BJ (cell line): Measurements from ENCODE around the gene HOXA3. TPM values are rescaled to one million over a fixed set of nuclear protein-coding genes. Genes with fewer than 3 reads are reported as not detected.

Experiments used
- CTCF ChIA-PET: fragments of 350-600 bp; formaldehyde crosslinking; extraction: SDS; loops from one replicate; lab custom pipeline; 2021; ENCODE audit warnings: antibody characterized with exemption, inconsistent platforms; lab: Yijun Ruan, JAX
- POLR2A ChIA-PET: fragments of 300-600 bp; sonication (Branson Sonifier 250); formaldehyde crosslinking; extraction: SDS; loops from one replicate; lab custom pipeline; 2021; ENCODE audit warnings: antibody characterized with exemption; lab: Charles Lee
- DNase-seq: peaks from one replicate; pipeline ENCODE4 v3.0.0-alpha.2; 2011; ENCODE audit warnings: low read depth
- H3K27me3 ChIP-seq: 2 replicates; pipeline ENCODE4 v1.6.0; 2011; ENCODE audit warnings: low read length; ENCODE audit not compliant: control insufficient read depth, insufficient read depth
- H3K36me3 ChIP-seq: 2 replicates; pipeline ENCODE4 v1.5.1; 2011; ENCODE audit warnings: low read length; ENCODE audit not compliant: control insufficient read depth, insufficient read depth
- H3K4me3 ChIP-seq: 2 replicates; pipeline ENCODE4 v1.5.1; 2011; ENCODE audit warnings: low read depth, mild to moderate bottlenecking, control low read depth, low read length
- CTCF ChIP-seq: IDR thresholded peaks from 2 replicates; pipeline ENCODE4 v1.5.1; 2011; ENCODE audit warnings: low read depth, mild to moderate bottlenecking, control low read depth, inconsistent platforms, low read length, moderate library complexity; ENCODE audit not compliant: insufficient read depth
- polyA plus RNA-seq: library from polyadenylated mRNA; depleted of rRNA; stranded (reverse); fragments of >200 nt; gene quantifications from 2 replicates; pipeline ENCODE4 v1.2.3, GENCODE V29; 2011

Gene HOXA3
- polyA plus RNA-seq, 1 experiment: 0.15 TPM

DNA sequence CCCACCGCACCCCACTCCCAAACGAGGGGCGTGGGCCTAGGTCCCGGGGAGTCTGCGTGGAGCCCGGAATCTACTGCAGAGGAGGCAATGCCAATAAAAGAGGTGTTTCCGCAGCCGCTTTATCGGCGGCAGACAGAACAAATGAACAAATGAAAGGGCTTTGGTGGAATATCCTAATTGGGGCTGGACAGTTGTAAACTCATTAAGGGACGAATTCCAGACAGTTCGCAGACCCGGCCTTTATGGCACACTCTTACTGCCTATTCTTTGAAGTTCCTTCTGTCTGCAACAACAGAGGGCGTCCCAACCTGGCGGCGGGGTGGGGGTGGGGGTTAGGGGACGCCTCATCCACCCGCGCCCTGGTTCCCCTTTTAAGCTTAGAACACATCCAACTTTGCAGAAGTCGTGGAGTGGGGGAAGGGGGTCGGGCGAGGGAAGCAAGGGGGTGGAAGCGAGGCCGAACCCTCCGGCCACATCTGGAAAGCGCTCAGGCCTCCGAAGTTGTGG lies 8.9 kb upstream of the HOXA3 start:
- POLR2A ChIA-PET: interaction anchor here (0.6 kb wide), 2 partner anchors 31 to 34 kb away, joined by 3 to 12 read pairs; no protein-coding TSS in a partner anchor
- CTCF ChIA-PET: interaction anchor here (0.6 to 4.0 kb wide), 32 partner anchors 10 to 1268 kb away, joined by 3 to 74 read pairs (median 4); partner anchors contain the start of genes HOXA10, HOXA3 and HOXA5
- no peak for TF ChIP-seq CTCF
- DNase-seq: no peak
- no peaks in the 10 kb centered on the region for H3K27me3 ChIP-seq
- peaks cover 14% of the 10 kb centered on the region for H3K36me3 ChIP-seq
- H3K4me3 ChIP-seq: peak overlapping the region; percentile 72

- CTCF ChIA-PET: interaction anchor here (0.6 to 4.0 kb wide), 32 partner anchors 10 to 1268 kb away, joined by 3 to 74 read pairs (median 4); partner anchors contain the start of genes HOXA10, HOXA3 and HOXA5
- TF ChIP-seq CTCF: peak; percentile 98
- Histone ChIP-seq H3K27me3 (no peaks in the 10 kb centered on the region), H3K36me3 (peaks cover 14% of the 10 kb centered on the region), H3K4me3 (peak overlapping the region; percentile 72)
- POLR2A ChIA-PET: interaction anchor here (0.6 kb wide), 2 partner anchors 32 to 35 kb away, joined by 3 to 12 read pairs; no protein-coding TSS in a partner anchor
- DNase-seq: no peak
These were observed 8.3 kb upstream of the HOXA3 start for GRCh38 chr7:27160546-27161213.

DNA sequence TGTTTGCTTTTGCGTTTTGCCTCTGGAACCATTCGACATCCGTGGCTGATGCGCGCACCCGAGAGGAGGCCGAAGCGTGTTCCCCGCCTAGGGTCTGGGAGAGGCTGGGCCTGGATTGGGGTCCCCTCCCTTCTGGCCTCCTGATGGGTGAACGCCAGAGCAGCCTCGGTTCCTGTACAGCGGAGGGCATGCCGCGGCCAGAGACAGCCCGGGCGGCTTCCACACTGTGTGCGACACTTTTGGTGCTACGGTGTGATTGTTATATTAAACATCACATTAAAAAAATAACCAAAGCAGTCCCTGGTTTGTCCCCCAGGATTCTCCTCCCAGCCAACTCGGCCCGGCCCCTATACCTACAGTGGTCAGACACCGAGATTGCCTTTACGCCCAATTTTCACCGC lies 7.8 kb upstream of the HOXA3 start:
- POLR2A ChIA-PET: no interaction called here
- no peak for DNase-seq
- no peak overlapping the region for H3K4me3 ChIP-seq

DNA sequence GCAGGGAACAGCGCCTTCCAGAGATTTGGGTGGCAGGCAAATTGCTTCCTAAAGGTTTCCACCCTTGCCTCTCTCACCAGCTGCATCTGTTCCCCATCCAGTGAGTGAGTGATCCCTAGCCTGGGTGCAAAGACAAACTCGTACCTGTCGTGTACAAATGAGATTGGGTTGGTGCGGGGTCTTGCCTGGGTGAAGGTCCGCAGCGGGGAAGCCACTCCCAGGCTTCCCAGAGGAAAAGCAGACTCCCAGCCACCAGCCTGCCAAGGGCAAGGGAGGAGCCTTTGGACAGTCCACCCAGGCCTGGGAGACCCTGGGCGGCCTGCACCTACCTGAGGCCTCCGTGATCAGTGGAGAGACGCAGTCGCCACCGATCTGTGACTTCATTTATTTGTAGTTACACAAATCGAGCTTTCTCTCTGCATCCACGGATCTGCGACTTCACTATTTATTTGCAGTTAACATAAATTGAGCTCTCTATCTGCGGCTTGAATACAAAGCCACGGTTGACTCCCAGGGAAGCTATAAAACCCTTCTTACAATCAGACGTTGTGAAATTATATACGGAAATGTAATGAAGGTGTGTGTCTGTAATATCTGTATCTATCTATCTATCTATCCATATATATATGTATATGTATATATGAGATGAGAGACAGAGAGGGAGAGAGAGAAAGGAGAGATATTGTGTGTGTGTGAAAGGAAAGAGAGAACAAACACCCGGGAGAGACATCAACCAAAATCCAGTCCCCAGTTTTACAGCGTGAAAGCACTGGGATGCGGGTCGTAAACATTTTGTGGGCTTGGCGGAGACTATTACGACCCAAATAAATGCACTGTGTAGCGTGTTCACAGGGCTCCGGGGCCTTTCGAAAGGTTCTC lies 7.1 kb upstream of the HOXA3 start:
- ChIA-PET CTCF (interaction anchor here (0.9 to 1.5 kb wide), 6 partner anchors 8 to 478 kb away, joined by 3 to 7 read pairs (median 4); no protein-coding TSS in a partner anchor), POLR2A (no interaction called here)
- DNase-seq: no peak
- no peaks in the 10 kb centered on the region for H3K27me3 ChIP-seq
- no peak overlapping the region for H3K4me3 ChIP-seq
- H3K36me3 ChIP-seq: peaks cover 12% of the 10 kb centered on the region
- no peak for TF ChIP-seq CTCF

More for the DNA sequence above, 7.8 kb upstream of the HOXA3 start:
- H3K27me3 ChIP-seq: no peaks in the 10 kb centered on the region
- peaks cover 14% of the 10 kb centered on the region for H3K36me3 ChIP-seq
- TF ChIP-seq CTCF: no peak
- CTCF ChIA-PET: interaction anchor here (0.6 to 4.0 kb wide), 23 partner anchors 9 to 1267 kb away, joined by 3 to 74 read pairs (median 5); partner anchors contain the start of genes HOXA10, HOXA3 and HOXA5
